Tibial nerve (tissue), 4 donors: ENCODE measurements around the gene SNX19. TPM values are rescaled to one million over a fixed set of nuclear protein-coding genes. Genes with fewer than 3 reads are reported as not detected.
A peak's percentile ranks its signal among the peaks of the same experiment; 100 is the strongest.

Experiments
- DNase-seq, 2 donors: peaks; one replicate each; pipeline ENCODE4 v3.0.0-alpha.2; 2019; ENCODE audit warnings: low spot score in 2 of 2
- H3K27ac ChIP-seq, 4 donors: fragments of 200-600 bp; sonication (generic) in 3 of 4; one replicate each; pipeline ENCODE4 v1.5.1; 2017 to 2019; ENCODE audit warnings: mild to moderate bottlenecking in 1 of 4
- H3K27me3 ChIP-seq, 2 donors: fragments of 200-600 bp; sonication (generic) in 1 of 2; one replicate each; pipeline versions ENCODE4 v1.5.1 to v1.6.0; 2017 to 2019
- H3K36me3 ChIP-seq, 3 donors: fragments of 200-600 bp; sonication (generic); one replicate each; pipeline ENCODE4 v1.5.1; 2018 to 2019
- H3K4me1 ChIP-seq, 4 donors: fragments of 200-600 bp; sonication (generic) in 3 of 4; one replicate each; pipeline ENCODE4 v1.5.1; 2017 to 2019
- H3K4me3 ChIP-seq, 4 donors: fragments of 200-600 bp; sonication (generic) in 3 of 4; one replicate each; pipeline ENCODE4 v1.5.1; 2017 to 2019; ENCODE audit warnings: mild to moderate bottlenecking in 1 of 4, moderate library complexity in 1 of 4
- H3K9me3 ChIP-seq, 4 donors: fragments of 200-600 bp; sonication (generic) in 3 of 4; one replicate each; pipeline ENCODE4 v1.5.1; 2017 to 2019
- EP300 ChIP-seq, 2 donors: sonication (generic); formaldehyde crosslinking; IDR thresholded peaks; one replicate each; pipeline ENCODE4 v1.6.1; 2017; ENCODE audit warnings: antibody characterized with exemption in 2 of 2, mild to moderate bottlenecking in 1 of 2
- POLR2A ChIP-seq, 2 donors: fragments of 450-650 bp; IDR thresholded peaks; one replicate each; pipeline ENCODE4 v1.6.1; 2017; ENCODE audit warnings: antibody characterized with exemption in 2 of 2, mild to moderate bottlenecking in 2 of 2, moderate library complexity in 2 of 2
- WGBS, 2 donors: methylation state at CpG; one replicate each; pipeline ENCODE4 v1.1.5; 2018; 5-methylcytosine and 5-hydroxymethylcytosine counted together
- total RNA-seq, 4 donors: library from RNA; depleted of rRNA; stranded (reverse); fragments of >200 nt; gene quantifications; one replicate each; pipeline ENCODE4 v1.1.0, GENCODE V29; 2016
- TF ChIP-seq, protein P1 (sequence below), 5 experiments: fragments of 200-600 bp in 3 of 5; fragments of 450-650 bp in 2 of 5; sonication (generic) in 3 of 5; IDR thresholded peaks; one replicate each; pipeline ENCODE4 v1.5.1; 2016 to 2019; ENCODE audit warnings: antibody characterized with exemption in 5 of 5, mild to moderate bottlenecking in 3 of 5, moderate library complexity in 2 of 5

Gene SNX19
- total RNA-seq, 4 donors from 2014 or later: 94.2 to 141 (median 105) TPM

DNA sequence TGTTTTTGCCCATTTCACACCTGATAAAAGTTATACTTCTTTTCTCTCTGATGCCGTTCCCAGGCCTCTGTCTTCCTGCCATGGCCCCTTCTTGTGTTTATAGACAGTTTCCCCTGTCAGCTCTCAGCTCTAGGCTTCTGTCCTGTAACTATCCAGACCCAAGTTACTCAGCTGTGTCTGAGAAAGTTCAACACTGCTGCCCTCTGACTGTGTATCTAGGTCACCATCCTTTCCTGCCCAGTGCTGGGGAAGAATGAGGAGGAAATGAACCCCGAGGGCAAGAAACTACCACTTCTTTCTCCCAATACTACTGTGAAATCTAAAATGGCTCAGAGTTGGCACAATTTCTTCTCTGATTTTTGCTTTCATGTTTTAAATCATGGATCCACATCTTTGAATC lies 29.6 kb downstream of the SNX19 start:
- 81 to 92% methylated on average over 2 of the region's 2 CpGs for WGBS, 2 donors
- H3K4me1 ChIP-seq: peaks cover 0 to 11% (median 0%) of the 10 kb centered on the region in 4 donors
- no peaks in the 10 kb centered on the region for H3K9me3 ChIP-seq
- no peak overlapping the region for H3K27ac ChIP-seq
- no peak for DNase-seq
- no peaks in the 10 kb centered on the region for H3K27me3 ChIP-seq
- no peak overlapping the region for H3K4me3 ChIP-seq
- no peak for TF ChIP-seq EP300 (IDR thresholded peaks at IDR 0.05)
- H3K36me3 ChIP-seq: peaks cover 0 to 28% (median 8%) of the 10 kb centered on the region in 3 donors

DNA sequence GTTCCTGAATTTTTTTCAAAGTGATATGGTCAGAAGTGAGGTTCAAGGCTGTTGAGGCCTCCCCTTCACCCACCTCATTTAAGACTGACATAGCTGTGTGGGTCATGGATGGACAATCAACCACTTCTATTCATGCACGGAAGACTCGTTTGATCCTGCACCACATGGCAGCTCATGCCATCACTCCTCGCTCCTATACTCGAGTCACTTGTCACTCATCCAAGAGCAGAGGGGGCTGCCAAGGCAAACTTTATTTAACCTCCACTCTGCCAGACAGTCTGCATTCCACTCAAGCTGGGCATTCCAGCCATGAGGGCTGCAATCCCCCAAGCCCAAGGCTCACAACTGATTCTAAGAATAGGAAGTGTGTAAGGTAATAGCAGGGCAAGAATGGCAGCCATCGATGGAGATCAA lies 34.1 kb downstream of the SNX19 start:
- TF ChIP-seq, protein P1, sequence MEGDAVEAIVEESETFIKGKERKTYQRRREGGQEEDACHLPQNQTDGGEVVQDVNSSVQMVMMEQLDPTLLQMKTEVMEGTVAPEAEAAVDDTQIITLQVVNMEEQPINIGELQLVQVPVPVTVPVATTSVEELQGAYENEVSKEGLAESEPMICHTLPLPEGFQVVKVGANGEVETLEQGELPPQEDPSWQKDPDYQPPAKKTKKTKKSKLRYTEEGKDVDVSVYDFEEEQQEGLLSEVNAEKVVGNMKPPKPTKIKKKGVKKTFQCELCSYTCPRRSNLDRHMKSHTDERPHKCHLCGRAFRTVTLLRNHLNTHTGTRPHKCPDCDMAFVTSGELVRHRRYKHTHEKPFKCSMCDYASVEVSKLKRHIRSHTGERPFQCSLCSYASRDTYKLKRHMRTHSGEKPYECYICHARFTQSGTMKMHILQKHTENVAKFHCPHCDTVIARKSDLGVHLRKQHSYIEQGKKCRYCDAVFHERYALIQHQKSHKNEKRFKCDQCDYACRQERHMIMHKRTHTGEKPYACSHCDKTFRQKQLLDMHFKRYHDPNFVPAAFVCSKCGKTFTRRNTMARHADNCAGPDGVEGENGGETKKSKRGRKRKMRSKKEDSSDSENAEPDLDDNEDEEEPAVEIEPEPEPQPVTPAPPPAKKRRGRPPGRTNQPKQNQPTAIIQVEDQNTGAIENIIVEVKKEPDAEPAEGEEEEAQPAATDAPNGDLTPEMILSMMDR (IDR thresholded peaks at IDR 0.05): no peak
- TF ChIP-seq POLR2A (IDR thresholded peaks at IDR 0.05): no peak
- TF ChIP-seq EP300 (IDR thresholded peaks at IDR 0.05): no peak
- 45 to 46% methylated on average over 5 of the region's 5 CpGs for WGBS, 2 donors
- H3K27me3 ChIP-seq: no peaks in the 10 kb centered on the region
- peaks cover 0 to 11% (median 2%) of the 10 kb centered on the region in 4 donors for H3K4me1 ChIP-seq
- H3K36me3 ChIP-seq: peaks cover 0 to 73% (median 21%) of the 10 kb centered on the region in 3 donors
- H3K9me3 ChIP-seq: no peaks in the 10 kb centered on the region
- DNase-seq: no peak
- H3K27ac ChIP-seq: no peak overlapping the region
- no peak overlapping the region for H3K4me3 ChIP-seq

DNA sequence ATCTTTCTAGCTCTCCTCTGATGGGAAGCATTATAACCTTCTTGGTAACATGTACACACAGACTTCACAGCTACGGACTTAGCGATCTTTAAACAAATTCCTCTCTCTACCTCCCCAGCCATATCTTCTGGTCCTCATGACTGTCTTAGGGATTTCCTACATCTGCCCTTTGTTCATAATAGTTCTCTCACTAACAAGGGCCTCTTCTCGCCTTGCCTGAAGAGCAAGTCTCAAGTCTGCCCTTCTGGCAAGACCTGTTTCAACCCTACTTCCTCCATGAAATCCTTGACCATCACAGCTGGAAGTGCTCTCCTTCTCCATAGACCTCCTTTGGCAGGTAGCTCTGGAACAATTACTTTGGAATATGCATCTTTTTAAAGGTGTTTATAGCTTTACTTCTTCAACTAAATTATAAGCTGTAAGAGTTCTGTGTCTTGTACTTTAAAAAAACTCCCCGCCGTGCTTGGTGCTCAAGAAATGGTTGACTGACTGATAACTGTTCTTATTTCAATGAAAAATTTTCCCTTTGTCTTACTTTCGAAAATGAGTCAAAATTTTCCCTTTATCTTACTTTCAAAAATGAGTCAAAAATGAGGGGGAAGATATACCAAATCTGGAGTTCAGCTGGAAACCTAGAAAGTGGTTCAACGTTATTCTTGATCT lies 34.7 kb downstream of the SNX19 start:
- no peak overlapping the region for H3K27ac ChIP-seq
- TF ChIP-seq, protein P1 (IDR thresholded peaks at IDR 0.05): no peak
- no peak for TF ChIP-seq EP300 (IDR thresholded peaks at IDR 0.05)
- no peak for TF ChIP-seq POLR2A (IDR thresholded peaks at IDR 0.05)
- WGBS, 2 donors: 91 to 93% methylated on average over 7 of the region's 7 CpGs

DNA sequence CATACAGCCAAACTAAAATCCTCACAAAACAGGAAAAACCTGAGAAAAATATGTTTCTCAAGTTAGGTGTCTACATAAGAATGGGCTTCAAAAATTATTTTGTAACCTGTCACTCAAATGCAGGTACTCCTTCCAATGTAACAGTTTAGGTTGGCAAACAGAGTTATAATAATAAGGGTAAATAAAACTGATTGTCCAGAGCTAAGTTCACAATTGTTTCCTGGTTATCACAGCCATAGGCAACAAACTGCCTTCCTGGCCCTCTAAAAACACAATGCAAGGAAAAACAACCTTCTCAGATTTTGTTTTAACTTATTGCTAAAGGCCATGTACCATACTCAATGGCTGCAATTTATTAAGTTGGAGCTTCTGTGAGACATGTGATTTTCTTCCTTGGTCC lies 36.4 kb downstream of the SNX19 start:
- H3K27ac ChIP-seq: no peak overlapping the region
- H3K27me3 ChIP-seq: no peaks in the 10 kb centered on the region
- H3K9me3 ChIP-seq: no peaks in the 10 kb centered on the region
- H3K4me3 ChIP-seq: no peak overlapping the region
- peaks cover 0 to 14% (median 2%) of the 10 kb centered on the region in 4 donors for H3K4me1 ChIP-seq
- peaks cover 0 to 92% (median 21%) of the 10 kb centered on the region in 3 donors for H3K36me3 ChIP-seq
- no peak for TF ChIP-seq EP300 (IDR thresholded peaks at IDR 0.05)
- TF ChIP-seq POLR2A (IDR thresholded peaks at IDR 0.05): no peak
- TF ChIP-seq, protein P1 (IDR thresholded peaks at IDR 0.05): no peak
- DNase-seq: no peak

More for the DNA sequence above, 34.7 kb downstream of the SNX19 start:
- no peaks in the 10 kb centered on the region for H3K27me3 ChIP-seq
- H3K36me3 ChIP-seq: peaks cover 0 to 79% (median 21%) of the 10 kb centered on the region in 3 donors
- no peak for DNase-seq
- no peak overlapping the region for H3K4me3 ChIP-seq
- H3K9me3 ChIP-seq: no peaks in the 10 kb centered on the region
- H3K4me1 ChIP-seq: peaks cover 0 to 14% (median 2%) of the 10 kb centered on the region in 4 donors

DNA sequence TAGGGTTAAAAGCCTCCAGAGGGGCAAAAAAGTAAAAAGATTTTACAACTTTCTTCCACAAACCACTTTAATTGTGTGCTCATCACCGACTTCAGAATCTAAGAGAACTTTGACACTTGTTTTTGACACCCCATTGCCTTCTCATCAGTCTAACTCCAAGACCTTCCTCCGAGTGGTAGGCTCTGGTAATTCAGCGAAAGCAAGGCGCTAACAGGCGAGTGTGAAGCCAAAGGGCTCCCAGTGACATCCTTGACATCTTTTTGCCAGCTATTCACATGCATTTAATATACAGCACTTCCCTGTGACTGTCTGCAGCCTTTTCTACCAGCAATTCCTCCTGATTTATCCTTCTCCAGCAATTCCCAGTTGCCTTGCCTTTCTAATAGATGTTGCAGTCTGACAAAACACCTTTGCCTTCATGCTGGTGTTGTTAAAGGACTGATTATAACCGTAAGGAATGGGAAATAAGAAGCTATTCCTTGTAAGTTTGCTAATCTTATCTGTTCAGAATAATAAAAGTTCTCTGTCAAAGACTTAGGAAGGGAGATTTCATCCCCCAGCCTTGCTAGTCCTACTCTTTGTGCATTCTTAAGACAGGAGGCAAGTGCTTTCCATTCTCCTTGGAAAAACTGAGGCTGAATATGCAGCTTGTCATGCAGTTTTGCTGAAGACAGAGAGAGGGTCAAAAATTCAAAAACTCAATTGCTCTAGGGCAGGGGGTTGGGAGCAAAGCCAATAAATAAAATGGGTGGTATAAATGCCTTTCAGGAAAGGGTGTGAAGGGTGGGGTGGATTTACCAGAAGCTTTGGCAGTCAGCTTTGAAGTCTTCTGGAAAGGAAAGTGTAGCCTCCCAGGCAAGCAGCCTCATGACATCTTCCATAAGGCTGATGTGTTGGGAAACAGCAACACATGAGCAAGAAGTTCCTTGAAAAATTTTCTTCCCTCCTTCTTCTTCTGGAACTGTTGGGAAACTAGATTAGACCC lies 39.1 kb downstream of the SNX19 start:
- Histone ChIP-seq H3K9me3 (no peaks in the 10 kb centered on the region), H3K27ac (peak overlapping the region in 2 of 4 donors; percentile 74 to 76), H3K36me3 (peaks cover 0 to 79% (median 13%) of the 10 kb centered on the region in 3 donors), H3K4me3 (no peak overlapping the region), H3K4me1 (peaks cover 0 to 29% (median 11%) of the 10 kb centered on the region in 4 donors), H3K27me3 (no peaks in the 10 kb centered on the region)
- WGBS, 2 donors: 72 to 75% methylated on average over 6 of the region's 6 CpGs
- DNase-seq: no peak
- TF ChIP-seq EP300 (IDR thresholded peaks at IDR 0.05) (no peak), POLR2A (IDR thresholded peaks at IDR 0.05) (no peak)
- TF ChIP-seq, protein P1 (IDR thresholded peaks at IDR 0.05): no peak
